GM18951 (cell line): ENCODE data around the gene TRIL.

ENCODE experiments used
- POLR2A ChIP-seq: IDR thresholded peaks from 4 replicates; pipeline ENCODE4 v1.6.1; 2011; ENCODE audit warnings: mild to moderate bottlenecking; ENCODE audit not compliant: insufficient read length, insufficient read depth; ENCODE audit errors: extremely low read depth
- in situ Hi-C: fragments of 300-500 bp; cut with MboI; formaldehyde crosslinking; loops from one replicate; pipeline ENCODE4 v1.12.0; 2022; ENCODE audit warnings: low sequenced_read_pairs, mixed read lengths, inconsistent platforms; ENCODE audit not compliant: unreplicated experiment

Gene TRIL

GRCh38 chr7:28921822-28922221 is 36.3 kb downstream of the TRIL start:
- TF ChIP-seq POLR2A = no peak
- in situ Hi-C loops = loop anchor here (10.0 kb wide), 1 partner anchor 483 kb away; no protein-coding TSS in a partner anchor

GRCh38 chr7:28920424-28920823 is 37.7 kb downstream of the TRIL start:
- in situ Hi-C loops = loop anchor here (10.0 kb wide), 1 partner anchor 484 kb away; no protein-coding TSS in a partner anchor
- no peak for TF ChIP-seq POLR2A

- in situ Hi-C loops = no loop called here
- TF ChIP-seq POLR2A = no peak
Measured at GRCh38 chr7:28919510-28919909, 38.6 kb downstream of the TRIL start.

- in situ Hi-C loops = no loop called here
- TF ChIP-seq POLR2A = no peak
Measured at GRCh38 chr7:28908775-28909174, 49.4 kb downstream of the TRIL start.

GRCh38 chr7:28905464-28905863 is 52.7 kb downstream of the TRIL start:
- in situ Hi-C loops = no loop called here
- TF ChIP-seq POLR2A = no peak

- TF ChIP-seq POLR2A = no peak
- in situ Hi-C loops = no loop called here
Measured at GRCh38 chr7:28904578-28905048, 53.5 kb downstream of the TRIL start.

GRCh38 chr7:28903730-28904577 is 54.2 kb downstream of the TRIL start:
- no peak for TF ChIP-seq POLR2A
- in situ Hi-C loops = no loop called here
